DMS 273 (cell line): ENCODE results near the gene KCND3.

Experiments
- DNase-seq: peaks from one replicate; lab custom pipeline; 2025; ENCODE audit not compliant: unreplicated experiment; lab: John Stamatoyannopoulos, UW

The KCND3 gene

DNA sequence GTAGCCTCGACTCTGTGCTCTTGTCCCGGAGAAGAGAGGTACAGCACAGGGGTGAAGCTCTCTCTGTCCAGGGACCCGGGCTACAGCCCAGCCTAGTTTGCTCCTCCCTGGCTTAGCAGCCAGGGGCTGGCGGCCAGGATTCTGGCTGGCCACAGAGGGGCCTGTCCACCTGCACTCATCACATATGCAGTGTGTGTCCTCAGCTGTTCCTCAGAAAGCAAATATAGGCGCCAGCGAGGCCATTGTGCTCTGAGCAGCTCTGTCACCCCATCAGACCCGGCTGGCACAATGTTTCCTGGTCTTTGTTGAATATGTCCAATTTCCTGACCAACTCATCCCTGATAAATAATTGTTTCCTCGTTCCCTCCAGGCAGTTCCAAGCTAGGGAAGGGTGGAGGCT, 28.5 kb downstream of the KCND3 start:
- DNase-seq, result peak; percentile 33

DNA sequence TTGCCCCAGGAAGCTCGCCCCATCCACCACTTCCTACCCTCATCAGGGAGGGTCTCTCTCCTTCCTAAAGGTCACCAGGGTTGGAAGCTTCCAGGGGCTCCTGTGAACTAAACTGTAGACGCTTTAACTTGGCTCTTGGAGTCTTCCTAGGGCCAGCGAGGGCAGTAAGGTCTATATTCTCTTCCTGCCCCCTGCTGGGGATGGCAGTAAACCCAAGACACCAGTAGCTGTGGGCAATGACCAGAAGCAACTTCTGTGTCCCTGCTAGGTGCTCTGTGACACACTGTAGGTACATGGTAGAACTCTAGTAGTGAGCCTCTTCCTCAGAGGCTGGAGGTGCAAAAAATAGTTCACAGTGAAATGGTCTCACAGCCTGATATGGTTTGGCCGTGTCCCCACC, 30.0 kb downstream of the KCND3 start:
- DNase-seq, result no peak

DNA sequence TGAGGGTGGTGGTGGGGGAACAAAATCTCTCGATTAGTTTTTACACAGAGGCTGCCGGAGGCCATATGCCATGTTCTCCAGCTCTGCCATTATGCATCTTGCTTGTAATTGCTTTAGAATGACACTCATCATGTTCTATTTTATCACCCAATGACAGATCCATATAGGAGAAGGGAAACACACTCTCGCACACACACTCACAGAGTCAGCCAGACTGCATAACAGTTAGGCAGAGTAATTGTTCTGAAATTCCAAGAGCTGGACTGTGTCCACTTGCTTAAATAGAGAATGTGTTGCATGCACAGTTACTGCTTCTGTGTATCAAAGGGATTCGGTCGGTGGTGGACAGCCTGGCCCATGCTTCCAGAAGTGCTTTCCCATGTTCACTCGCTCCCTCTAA, 30.6 kb downstream of the KCND3 start:
- DNase-seq, result peak; percentile 13

DNA sequence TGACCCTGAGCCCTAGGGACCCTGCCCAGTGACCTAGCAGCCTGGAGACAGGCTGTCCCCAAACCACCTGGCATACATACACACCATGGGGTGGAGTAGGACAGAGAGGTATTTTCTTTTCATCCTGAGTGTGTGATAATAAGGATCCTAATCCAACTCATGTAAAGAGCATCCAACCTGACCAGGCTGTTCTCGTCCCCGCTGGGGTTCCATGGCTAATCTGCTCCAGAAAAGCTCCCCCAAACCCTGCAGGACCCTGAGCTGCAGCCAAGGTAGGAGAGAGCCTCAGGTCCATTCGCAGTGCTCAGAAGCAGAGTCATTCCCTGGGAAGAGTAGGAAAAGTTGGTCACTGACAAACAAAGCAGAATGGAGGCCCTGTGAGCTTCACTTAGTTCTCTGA, 31.4 kb downstream of the KCND3 start:
- DNase-seq, result no peak

DNA sequence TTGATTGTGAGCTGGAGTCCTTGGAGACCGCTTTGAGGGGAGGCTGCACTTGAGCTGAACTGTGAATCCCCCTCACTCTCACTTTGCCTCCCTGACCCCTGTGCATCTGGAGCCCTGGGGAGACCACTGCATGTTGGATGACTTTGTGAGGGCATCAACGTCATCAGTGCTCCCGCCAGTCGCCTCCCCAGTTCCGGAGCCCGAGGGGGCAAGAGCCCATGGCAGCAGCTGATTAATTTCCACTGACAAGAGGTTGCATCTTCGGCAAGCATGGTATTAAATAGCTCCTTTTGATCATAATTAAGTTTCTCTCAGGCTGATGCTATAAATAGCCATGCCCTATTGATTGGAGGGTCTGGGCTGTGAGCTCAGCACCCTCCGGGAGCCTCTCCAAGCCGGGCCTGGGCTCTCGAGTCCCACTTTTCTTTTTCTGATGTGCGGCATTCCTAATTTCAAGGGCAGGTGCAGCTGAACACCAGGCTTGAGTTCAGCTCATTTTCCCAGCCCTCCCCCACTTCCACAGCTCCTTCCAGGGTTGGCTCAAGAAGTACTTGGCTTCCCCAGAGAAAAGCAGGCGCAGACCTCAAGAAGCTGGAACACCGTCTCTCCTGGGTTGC, 33.2 kb downstream of the KCND3 start:
- DNase-seq, result no peak

DNA sequence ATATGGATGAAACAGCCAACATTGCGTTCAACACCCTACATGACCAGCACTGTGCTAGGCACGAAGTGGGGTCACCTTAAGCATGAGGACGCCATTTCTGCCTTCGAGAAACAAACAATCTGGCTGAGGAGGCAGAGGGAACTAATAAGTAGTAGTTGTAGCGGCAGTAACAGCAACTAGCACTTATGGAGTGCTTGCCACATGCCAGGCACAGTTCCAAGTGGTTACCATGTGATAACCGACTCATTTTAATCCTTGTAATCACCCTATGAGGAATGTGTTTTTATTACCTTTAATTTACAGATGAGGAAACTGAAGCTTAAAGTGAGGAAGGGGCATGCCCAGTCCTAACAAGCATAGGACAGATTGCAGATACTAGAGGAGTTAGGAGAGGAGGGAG, 33.7 kb downstream of the KCND3 start:
- peak; percentile 55 for DNase-seq

DNA sequence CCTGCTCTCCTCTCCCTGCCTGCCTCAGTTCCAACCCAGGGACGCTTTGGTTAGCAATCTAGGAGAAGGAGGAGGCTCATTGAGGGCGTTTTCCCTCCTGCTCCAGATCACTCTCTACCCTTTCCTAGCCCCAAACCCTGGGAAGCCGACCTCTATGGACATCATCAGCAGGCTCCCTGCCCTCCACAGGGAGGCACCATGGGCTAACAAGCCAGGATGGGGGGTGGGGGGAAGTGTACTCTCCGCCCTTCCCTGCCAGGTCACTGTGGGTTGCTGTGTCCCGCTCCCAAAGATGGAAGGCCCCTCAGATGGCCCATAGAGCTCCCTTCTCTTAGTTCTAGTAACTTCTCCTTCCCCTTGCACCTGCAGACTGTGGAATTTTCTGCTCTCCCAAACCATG, 35.7 kb downstream of the KCND3 start:
- no peak for DNase-seq

DNA sequence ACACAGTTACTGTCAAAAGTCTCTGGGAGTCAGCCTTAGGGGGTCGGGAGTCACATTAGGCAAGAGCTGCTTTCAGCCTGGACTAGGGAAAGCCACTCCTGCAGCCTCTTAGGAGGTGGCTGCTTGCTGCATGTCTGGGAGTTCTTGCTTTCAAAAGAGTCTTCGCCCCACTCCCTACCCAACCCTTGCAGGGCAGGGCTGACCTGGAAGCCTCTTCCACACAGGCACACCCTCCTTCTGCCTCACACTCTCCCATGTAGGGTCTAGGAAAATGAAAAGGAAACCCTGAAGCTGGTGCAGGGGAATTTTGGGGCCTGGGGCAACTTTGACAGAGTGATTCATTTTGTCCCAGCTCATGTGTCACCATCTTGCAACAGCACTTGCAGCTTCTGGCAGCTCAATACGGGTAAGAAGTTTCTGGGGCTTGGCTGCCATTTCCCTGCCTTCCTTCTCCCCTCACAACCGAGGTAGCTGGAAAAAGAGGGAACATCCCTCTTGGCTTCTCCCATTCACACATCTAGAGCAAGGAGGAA, 37.3 kb downstream of the KCND3 start:
- no peak for DNase-seq

DNA sequence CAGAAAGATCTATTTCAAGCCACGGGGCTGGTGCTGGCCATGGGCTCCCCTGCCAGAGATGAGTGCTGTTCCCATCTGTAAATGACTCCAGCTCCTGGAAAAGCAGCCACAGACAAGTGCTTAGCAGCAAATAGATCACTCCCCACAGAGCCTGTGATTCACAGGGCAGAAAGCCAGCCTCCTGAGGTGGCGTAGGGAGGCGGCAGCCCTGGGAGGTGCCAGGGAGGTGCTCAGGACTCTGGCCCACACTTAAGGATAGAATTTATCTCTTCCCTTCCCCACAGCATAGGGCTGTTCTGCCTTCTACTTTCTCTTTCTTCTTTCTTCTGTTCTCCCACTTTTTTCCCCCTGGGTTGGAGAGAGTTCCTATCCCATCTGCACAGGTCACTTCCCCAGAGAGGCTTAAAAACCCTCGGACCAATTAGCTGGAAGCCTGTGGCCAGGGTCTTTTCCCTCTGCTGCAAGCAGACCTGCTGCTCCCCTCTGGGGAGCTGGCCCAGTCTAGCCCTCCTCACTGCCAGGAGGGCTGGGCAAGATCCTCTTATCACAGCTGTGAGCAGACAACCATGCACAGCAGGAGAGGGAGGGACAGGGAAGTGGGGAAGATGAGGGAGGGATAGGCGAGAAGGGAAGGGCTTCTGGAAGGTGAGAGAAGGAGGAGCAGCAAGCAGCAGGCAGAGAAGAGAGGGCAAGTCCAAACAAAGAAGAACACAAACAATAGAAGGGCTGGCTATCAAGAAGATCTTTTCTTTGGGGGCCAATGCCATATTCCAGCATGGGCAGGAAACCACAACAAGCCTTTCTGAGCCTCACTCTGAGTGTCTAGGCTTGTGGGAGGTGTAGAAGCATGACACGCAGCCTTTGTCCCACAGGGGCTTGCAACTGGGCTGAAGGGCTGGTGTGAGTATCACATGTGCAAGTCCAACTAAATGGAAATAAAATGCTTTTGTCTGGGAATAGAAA, 41.0 kb downstream of the KCND3 start:
- DNase-seq, result peak; percentile 80

DNA sequence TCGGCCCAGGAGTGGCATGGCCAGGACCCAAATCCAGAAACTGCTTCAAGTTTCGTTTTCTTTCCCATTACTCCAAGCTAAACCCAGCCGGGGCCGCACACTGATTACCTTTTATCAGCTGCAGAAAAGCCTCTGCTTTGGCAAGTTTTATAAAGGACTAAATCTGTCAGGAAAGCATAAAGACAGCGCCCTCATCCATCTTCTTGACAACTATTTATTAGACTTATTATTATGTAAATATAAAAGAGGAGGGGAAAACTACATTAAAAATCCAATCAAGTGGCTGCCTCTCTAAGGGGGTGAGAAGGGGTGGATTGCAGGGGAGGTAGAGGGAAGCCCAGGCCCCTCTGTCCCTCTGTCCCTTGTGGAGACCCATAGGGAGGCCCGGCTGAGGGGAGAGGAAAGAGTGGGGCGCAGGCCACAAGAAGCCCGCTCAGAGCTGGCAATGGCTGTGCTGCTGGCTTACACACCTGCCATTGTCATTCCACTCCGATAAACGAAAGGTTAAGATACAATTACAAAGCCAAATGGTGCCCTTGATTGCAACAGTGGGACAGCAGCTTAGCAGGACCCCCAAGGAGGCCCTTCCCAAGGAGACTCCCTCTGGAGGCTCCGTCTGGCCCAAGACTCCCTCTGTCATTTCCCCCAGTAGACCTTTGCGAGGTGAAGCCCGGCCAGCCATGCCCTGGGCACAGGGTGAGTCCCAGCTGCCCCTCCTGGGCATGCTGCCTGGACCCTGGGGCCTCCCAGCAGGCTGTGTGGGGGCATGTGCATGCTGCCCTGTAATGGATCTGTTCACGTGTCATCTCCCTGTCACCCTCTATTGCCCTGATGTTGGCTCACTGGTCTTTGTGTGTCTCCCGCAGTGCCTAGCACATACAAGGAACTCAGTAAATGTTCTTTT, 45.4 kb downstream of the KCND3 start:
- DNase-seq, result peak; percentile 26

DNA sequence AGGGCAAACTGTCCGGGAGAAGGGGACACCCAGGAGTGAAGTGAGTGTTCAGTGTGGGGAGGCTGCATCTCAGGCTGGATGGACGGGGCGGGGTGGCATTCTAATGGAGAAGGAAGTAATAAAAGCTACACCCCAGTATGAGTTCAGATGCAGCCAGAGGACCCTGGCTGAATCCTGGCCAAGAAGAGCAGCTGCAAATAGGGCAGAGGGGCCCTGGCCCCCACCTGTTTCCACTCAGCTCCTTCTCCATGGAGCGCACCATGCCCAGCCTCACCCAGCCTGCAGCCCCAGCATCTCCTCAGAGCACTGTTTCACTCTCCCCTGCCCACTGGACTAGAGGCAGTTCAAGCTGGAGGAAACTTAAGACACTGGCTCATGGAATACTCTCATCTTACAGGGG, 46.4 kb downstream of the KCND3 start:
- no peak for DNase-seq

DNA sequence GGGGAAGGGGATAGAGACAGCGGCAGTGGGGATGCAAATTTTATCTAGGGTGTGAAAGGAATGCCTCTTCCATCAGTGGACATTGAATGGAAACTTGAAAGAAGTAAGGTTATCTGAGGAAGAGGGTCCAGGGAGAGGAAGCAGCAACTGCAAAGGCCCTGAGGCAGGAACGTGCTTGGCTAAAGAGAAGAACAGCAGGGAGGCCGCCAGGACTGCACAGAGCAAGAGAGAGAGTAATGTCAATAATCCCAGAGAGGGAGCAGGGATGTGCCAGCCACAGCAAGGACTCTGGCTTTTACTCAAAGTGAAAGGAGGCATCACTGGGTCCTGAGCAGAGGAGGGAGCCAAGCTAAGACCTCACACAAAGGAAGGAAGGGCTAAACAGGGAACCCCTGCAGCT, 50.9 kb downstream of the KCND3 start:
- DNase-seq, result no peak

DNA sequence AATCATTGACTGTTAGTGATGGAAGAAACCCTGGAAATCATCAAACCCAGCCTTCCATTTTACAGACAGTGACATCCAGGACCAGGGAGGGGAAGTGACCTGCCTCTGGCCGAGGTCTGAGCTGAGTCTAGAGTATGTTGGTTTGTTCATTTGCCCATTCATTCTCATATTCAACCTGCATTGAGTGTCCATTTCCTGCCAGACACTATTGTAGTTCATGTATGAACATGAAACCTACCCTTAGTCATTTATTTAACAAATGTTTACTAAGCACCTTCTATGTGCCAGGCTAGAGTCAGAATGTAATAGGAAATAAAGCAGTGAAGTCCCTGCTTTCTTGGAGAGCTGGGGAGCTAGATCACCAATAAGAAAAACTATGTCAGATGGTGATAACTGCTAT, 51.3 kb downstream of the KCND3 start:
- DNase-seq, result no peak

DNA sequence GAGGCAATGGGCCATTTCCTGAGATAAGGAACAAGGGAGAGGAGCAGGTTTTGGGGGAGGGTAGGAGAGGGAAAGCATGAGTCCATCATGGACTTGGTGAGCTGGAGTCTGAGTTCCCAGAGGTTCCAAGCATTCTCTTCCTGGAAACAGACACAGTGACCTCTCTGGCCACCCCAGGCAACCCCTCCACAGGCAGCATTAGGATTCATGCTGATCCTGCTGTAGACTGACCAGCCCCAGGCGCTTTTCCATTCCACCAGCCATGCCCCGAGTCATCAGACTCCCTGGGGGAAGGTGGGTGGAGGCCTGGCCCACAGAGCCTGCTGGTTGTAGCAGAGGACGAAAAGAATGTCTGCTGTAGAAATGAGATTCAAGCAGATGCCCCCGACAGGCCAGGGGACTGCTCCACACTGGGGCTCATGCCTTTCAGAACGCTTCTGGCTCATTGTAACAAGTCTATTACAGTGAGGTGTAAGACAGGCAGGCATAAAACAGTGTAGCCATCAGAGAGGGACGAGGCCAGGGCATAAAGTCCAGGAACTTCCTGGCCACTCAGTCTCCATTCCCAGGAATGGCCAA, 52.2 kb downstream of the KCND3 start:
- no peak for DNase-seq

DNA sequence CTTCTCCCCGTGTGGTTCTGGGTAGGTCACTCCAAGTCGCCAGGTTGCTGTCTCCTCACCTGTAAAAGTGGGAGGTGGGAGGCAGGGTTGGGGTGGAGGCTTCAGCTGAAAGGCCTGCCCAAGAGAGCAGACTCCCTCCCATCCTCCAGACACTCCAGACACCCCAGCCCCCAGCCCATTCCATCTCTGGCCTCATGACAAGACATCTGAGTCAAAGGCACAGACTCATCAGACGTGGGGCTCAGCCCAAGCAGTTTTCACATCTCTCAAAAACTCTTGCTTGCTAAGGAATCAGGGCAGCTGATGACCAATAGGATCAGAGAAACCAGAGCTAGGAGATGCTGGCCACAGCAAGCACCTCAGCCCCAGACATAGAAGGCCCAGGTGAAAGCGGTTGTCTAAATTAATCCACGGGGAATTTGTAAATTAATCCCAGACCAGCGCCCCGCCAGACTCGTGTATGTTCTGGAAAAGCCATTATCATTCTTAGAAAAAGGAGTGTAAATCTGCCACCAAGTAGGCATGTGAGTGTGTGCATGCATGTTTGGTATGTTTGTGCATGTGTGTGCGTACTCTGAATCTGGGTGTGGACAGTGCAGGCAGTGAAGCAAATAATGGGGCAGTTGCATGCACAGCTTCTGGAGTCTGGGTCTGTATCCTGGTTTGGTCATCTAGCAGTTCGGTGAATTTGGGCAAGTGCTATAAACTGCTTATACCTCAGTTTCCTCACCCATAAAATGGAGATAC, 55.2 kb downstream of the KCND3 start:
- no peak for DNase-seq

DNA sequence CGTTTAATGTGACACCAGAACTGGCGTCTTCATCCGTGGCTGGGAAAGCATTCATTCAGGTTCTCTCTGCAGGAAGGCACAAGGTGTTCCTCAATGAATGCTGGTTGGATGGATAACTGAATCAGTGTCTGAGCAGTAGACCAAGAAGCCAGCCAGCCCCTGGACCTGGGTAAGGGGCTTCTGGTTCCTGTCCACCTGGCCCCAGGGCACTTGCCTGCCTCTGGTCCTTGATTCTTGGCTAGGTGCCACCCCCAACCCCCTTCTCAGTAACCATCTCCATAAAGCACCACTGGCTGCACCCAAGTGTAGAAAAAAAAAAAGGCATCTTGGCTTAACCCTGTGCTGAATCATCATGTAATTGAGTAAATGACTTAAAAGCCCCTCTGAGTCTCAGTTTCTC, 59.1 kb downstream of the KCND3 start:
- no peak for DNase-seq

DNA sequence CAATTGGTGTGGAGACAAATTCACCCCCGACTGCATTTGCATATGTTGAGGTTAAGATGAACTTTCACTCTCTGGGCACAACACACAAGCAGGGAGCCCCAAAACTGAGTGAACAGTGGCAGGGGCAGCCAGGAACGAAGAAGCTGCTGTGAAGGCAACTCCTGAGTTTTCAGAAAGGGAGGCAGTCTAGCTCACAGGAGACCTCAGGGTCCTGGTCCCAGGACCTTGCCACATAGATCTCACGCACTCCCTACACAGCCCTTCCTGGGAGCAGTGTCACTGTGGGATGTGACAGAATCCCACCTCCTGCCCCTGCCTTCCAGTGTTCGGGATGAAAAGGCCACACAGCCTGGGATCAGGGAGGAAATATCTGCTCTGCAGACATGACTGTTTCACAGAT, 60.9 kb downstream of the KCND3 start:
- no peak for DNase-seq

DNA sequence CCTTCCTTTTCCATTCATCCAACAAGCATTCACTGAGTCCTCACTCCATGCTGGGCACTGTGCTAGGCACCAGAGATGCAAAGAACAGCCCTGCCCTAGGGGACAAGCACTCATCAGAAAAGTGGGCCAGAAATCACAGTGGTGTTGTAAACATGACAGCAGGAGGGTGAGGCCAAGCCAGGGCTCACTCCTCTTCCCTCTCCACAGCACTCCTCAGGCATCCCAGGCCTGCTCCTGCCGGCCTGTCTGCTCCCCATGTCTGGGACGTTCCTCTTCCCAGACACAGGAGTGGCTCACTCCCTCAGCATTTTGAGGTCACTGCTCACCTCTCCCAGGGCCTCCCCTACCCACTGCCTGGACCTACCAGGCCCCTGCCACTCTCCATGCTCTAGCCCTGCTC, 61.8 kb downstream of the KCND3 start:
- DNase-seq, result no peak

DNA sequence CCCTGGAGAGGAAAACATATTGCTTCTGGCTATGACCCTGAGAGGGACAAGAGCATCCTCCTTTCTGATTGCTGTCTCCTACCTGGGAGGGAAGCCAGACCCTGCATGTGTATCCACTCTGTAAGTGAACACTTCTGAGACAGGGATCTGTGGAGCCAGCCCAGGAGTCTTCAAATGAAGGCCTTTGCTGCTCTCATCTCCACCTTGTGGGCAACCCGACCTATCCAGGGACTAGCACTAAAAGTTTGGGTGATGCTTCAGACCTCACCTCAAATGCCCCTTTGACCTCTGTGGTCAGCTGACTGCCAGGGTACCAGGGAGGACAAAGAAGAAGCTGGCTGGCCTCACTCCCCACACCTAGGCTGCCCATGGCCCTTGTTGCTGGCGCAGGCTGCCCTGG, 64.7 kb downstream of the KCND3 start:
- peak; percentile 31 for DNase-seq

DNA sequence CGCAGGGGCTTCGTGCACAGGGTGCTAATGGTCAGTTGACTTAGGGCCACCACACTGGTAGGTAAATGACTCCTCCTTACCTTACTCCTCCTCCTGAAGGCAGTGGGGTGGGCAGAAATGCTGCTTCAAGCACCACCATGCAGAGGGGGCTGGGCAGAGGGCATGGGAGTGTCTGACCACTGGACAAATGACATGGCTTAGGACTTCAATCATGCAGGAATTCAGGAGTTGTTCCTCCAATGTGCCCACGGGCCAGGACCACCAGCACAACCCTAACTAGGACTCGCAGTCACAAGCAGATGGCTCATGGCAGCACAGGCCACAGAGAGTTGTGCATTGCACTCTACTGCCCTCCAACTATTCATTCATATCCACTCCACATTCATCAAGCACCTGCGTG, 65.7 kb downstream of the KCND3 start:
- no peak for DNase-seq
